ENCODE measurements around the gene ZNF625.

- TF ChIP-seq NFIC (IDR thresholded peaks at IDR 0.05), result no peak
- TF ChIP-seq TAF1 (IDR thresholded peaks at IDR 0.05; ENCODE audit: low read depth), result no peak
- TF ChIP-seq ZBTB7A (IDR thresholded peaks at IDR 0.05; ENCODE audit: low read depth), result no peak
- TF ChIP-seq RAD21 (IDR thresholded peaks at IDR 0.05; ENCODE audit: low read depth), result no peak
- no peak for TF ChIP-seq YY1 (IDR thresholded peaks at IDR 0.05; ENCODE audit: low read depth)
- no peak for TF ChIP-seq TCF12 (IDR thresholded peaks at IDR 0.05; ENCODE audit: low read depth)
- no peak for TF ChIP-seq CEBPB (IDR thresholded peaks at IDR 0.05)
- no peak for TF ChIP-seq EP300 (IDR thresholded peaks at IDR 0.05; ENCODE audit: borderline replicate concordance)
- no peak for TF ChIP-seq EGR1 (IDR thresholded peaks at IDR 0.05)
- no peak for TF ChIP-seq REST (IDR thresholded peaks at IDR 0.05; ENCODE audit: low read depth)
- no peak for TF ChIP-seq MAX (IDR thresholded peaks at IDR 0.05)
- TF ChIP-seq USF1 (IDR thresholded peaks at IDR 0.05), result no peak
- no peak for TF ChIP-seq TEAD4 (IDR thresholded peaks at IDR 0.05)
Observed at GRCh38 chr19:12166626-12167025, 10.1 kb upstream of the ZNF625 start.

Data from Ishikawa (cell line).